Keratinocyte (primary cell): ENCODE results near the gene CKAP2.
"Not testable (repeated sequence)": the region's sequence is repeated elsewhere in the genome, so short reads cannot be mapped to it uniquely, and the experiment has no call there.

Experiments
- CTCF ChIP-seq, 3 experiments: IDR thresholded peaks in 1 of 3; conservative IDR thresholded peaks in 1 of 3; optimal IDR thresholded peaks in 1 of 3; 2 replicates in 2 of 3; 3 replicates in 1 of 3; pipeline versions ENCODE3 to v1.5.1; 2011; ENCODE audit warnings: low read length in 3 of 3, mild to moderate bottlenecking in 3 of 3, moderate library complexity in 2 of 3, control low read depth in 1 of 3, inconsistent platforms in 1 of 3; ENCODE audit not compliant: insufficient read depth in 2 of 3; ENCODE audit errors: extremely low read depth in 1 of 3
- EZH2 ChIP-seq: IDR thresholded peaks from one replicate; pipeline ENCODE4 v1.6.1; 2012; ENCODE audit warnings: inconsistent platforms, mild to moderate bottlenecking, low read length, moderate library complexity

- not testable (repeated sequence) for TF ChIP-seq CTCF (optimal IDR thresholded peaks at IDR 0.05 in 1 of 3, IDR thresholded peaks at IDR 0.05 in 1 of 3, conservative IDR thresholded peaks at IDR 0.05 in 1 of 3; ENCODE audit: extremely low read depth in 1 of 3, insufficient read depth in 2 of 3, low read length in 3 of 3); EZH2
Observed at GRCh38 chr13:52523323-52523722, 68.0 kb downstream of the CKAP2 start.
